Dedifferentiated amniotic fluid mesenchymal stem cell (primary cell): ENCODE measurements around the gene TMEM250.

Source experiments
- DNase-seq: peaks from one replicate; pipeline ENCODE4 v3.0.0-alpha.2; 2016; ENCODE audit errors: extremely low spot score

The TMEM250 gene

DNA sequence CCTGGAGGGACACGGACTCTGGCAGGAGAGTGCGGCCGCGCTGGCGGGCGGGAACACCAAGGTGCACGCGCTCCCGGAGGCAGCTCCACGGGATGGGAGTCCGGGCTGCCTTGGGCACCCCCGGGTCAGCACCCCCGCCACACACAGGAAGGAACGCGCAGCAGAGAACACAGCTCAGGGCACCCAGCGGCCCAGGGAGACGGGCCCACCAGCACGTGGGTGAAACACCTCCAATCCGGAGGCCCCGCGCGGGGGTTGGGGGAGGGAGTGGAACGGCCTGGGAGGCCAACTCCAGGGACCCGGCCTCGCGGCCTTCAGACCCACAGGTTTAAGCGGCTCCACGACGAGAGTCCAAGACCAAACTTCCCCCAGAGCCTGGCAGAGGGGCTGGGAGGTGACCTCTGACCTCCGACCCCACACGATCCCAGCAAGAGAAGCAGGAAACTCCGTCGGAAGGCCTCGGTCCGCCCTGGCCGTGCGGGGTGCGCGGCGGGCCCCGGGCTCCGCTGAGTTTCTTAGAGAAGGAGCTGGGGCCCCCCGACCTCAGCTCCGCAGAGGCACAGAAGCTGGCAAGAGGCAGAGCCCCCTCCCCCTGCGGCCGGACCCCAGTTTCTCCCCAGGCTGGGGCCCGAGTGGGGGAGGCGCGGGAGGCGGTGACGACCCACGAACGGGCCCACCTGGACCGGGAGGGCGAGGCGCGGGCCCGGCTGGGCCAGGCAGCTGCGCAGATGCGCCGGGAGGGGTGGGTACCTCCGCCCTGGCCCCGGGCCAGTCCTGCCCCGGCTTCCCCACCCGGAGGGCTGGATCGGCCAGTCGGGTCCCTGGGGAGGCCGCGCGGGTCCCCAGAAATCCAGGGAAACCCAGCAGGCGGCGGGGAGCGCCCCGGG lies 24.4 kb downstream of the TMEM250 start:
- peak; percentile 31 for DNase-seq

GRCh38 chr9:136093346-136093986 lies 25.2 kb downstream of the TMEM250 start:
- no peak for DNase-seq

DNA sequence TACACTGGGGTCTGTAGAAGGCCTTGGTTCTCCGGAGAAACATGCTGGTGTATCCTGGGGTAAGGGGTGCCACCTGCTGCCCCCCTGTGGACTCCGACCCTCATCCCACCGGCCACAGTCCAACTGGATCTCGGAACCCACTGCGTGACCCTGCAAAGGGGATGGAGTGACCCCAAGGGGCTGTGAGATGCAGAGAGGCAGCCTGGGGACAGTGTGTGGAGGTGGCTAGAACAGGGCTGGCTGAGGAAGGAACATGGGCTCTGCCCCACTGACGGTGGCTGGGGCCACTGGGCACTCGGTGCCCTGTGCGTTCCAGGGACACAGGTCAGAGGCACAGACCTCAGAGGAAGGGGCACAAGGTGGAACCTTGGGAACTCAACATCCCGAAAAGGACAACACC lies 25.9 kb downstream of the TMEM250 start:
- DNase-seq, result no peak

GRCh38 chr9:136092353-136092650 lies 26.4 kb downstream of the TMEM250 start:
- no peak for DNase-seq

DNA sequence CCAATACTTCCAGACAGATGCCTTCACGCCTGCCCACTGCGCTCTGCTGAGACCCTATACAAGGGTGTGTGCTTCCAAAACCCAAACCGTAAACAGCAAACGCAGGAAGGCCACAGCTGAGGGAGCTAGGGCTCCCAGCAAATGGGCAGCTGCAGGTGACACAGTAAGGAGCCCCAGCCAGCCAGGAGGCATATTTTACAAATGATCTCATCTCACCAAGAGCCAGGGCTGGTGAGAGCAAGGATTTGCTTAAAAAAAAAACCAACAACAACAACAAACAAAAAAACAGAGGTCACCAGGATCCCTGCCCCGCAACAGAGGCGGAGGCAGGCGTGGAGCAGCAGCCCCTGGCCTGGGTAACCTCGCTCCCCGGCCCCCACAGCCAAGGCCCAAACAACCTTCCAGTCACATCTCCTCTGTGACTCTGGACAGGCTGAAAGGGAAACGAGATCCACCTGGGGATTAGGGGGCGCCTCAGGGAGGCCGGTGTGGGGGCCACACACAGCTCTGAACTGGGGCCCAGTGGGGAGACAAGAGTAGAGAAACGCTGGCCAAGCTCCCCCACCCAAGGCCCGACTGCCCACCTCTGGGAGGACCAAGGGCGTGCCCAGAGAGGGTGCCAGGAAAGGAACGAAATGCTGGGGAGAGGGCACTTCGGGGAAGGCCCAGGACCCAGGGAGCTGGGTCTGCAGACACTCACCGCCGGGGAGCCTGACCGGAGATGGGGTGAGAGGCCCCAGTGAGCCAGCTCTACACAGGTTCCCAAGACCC lies 26.9 kb downstream of the TMEM250 start:
- no peak for DNase-seq

DNA sequence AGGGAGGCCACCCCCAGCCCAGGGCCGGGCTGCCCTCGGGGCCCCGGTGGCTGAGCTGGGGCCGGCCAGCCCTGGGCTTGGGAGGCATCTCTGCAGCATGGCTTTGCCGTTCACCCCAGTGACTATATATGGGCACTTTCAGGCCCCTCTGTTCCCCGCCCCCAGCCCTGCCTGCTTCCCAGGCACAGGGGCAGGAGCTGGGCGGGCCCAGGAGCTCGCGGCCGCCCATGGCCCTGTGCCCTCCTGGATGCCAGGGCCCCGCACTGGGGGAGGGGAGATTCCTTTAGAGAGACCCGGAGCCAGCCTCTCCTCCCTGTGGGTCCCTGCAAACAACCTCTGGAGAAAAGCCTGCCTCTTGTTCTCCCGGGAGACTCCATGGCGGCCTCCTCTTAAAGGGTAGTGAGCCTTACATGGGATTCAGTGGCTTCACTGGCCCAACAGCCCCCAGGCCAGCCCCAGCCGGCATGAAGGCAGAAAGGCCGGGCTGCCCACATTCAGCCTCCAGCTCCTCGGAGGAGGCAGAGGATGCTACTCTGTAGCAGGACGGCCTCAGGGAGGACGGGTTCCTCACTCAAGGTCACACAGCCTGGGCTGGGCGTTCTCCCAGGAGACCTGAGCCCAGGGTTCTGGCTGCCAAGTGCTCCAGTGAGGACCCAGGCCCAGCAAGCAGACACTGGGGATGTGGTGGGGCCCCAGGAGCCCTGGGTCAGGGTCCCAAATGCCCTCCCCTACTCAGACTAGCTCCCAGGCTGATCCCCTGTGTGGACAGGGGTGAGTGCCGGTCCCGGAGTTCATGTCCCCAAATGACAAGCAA lies 27.7 kb downstream of the TMEM250 start:
- DNase-seq, result no peak

DNA sequence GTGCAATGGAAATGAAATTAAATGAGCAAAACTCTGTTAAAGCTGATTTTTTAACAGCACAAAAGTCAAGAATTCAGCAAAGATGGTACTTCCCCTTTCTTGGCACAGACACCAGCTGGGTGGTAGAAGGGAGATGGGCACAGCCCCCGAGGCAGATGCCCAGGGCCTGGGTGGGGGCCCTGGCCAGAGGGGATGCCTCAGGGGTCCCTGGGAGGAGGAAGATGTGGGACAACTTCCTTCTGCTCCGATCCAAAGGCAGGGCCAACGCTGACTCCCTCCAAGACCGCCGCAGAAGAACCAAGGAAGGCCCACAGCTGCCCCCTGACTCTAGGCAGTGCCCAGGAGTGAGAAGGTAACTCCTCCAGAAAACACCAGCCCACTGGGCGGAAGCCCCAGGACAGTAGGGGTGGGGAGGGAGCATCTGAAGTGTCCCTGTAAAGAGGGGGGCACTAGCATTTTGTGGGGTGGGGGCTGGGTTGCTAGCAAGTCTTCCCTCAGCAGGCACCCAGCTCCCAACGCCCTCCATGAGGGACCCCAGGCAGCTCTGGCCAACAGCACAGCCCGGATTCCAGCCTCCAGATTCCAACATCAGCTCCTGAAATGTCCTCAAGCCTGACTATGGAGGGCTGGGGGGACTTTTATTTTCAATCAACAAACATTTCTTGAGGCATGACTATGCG lies 28.5 kb downstream of the TMEM250 start:
- DNase-seq, result no peak

DNA sequence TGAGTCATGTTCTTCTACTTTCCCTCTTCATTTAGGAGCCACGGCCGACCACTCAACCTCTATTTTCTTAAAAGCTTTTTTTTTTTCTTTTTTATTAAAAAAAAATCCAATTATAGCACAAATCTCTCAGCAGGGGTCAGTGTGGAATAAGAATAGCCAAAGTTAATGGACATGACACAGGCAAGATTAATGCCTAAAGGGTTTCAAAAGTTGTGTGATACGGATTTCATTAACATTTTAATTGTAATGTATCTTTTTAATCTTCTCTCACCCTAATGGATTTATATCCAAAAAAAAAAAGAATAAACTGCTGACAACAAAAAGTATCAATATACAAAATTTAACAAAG lies 29.0 kb downstream of the TMEM250 start:
- DNase-seq, result peak; percentile 42

DNA sequence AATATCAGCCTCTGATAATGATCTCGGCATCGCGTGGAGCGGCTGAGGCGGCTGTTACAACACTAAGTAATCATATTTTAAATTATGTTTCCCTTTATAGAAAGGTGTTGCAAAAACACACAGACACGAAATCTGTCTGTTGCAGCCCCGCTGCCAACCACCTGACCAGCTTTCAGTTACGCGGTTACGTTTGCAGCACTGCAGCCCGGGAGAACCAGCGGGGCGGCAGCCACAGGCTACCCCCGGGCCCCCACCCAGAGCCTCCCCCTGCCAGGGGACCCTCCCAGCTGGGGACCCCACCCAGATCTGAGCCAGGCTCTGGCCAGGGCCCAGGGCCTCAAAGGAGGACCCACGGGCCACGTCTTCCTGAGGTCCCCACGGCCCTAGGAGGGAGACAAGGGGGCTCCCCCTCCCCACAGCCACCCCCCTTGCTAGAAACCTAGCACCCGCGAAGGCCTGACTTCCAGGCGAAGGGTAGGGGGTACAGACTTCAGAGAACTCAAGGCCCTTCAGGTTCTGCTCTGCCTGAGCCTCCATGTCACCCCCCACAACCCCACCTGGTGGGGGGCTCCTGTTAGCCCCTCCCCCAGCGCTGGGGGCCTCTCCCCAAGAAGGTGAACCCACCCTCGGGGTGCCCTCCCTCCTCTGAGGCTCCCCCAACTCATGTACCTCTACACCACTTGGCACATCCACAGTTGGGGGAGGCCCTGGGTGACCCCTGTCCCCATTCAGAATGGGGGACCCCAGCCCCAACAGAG lies 29.6 kb downstream of the TMEM250 start:
- DNase-seq, result no peak

- no peak for DNase-seq
Observed at GRCh38 chr9:136088481-136088938, 30.2 kb downstream of the TMEM250 start.

- DNase-seq, result no peak
Observed at GRCh38 chr9:136087741-136088480, 30.8 kb downstream of the TMEM250 start.

DNA sequence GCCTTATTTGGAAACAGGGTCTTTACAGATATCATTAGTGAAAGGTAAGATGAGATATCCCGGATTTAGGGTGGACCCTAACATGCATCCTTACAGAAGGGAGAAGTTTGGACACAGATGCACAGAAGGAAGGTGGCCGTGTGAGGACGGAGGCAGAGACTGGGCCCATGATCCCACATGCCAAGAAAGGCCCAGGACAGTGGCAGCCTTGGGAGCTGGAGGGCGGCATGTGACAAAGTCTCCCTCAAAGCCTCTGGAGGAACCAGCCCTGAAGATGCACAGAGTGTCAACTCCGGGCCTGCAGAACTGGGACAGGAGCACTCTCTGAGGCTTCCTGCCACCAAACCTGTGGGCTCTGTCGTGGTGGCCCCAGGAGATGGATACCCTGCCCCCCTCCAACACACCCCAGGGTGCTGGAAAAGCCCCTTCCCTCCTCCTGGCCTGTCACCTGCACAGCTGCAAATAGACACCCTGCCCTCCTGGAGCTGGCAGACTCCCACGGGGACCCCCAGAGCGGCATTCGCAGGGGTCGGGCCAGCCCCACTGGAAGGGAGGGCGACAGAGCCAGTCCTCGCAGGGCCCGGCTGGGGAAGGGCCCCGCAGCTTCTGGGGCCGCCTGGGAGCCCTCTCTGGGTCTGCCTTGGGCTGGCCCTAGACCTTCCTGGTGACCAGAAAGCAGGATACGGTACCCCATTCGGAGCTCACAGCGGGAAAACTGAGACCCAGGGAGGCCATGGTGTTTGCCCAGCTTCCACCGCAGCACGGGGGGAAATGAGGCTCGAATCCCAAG lies 31.5 kb downstream of the TMEM250 start:
- no peak for DNase-seq

DNA sequence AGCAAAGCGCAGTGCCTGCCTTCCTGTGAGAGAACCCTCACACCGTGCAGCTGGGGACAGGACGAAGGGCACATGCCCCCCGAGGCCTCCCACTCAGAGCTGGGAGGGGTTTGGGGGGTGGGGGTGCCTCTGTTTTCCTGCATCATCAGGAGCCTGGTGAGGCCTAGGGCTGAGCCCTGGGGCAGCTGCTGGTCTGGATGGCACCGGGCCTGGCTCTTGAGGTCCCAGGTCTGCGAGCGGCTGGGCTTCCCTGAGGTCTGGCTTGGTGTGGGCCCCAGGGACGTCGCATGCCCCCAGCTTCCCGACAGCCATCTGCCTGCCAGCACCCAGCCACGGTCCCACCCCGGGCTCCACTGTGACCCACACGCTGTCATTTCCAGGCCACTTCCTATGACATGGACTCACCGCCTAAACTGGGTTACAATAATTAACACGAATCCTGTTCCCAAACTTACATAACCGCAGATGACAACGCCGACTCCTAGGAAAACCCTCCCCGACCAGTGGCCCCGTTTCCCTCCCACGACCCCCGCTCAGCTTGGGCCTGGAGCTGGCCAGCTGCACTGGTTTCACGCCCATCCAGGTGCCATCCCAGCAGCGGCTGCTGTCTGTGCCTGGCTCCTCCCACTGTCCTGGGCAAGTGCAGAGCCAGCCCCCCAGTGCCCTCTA lies 32.3 kb downstream of the TMEM250 start:
- no peak for DNase-seq

DNA sequence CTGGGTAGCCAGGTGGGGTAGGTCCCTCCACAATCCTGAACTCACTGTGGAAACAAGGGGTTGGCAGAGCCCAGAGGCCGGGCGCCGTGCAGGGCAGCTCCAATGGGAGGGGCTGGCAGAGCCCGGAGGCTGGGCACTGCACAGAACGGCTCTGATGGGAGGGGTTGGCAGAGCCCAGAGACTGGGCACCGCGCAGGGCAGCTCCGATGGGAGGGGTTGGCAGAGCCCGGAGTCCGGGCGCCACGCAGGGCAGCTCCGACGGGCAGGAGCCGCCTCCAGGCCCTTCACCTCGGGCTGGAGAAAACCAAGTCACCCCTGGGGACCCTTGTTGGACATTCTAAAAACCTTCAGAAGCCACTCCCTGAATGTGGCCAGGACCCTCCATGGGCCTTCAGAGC lies 32.9 kb downstream of the TMEM250 start:
- no peak for DNase-seq

DNA sequence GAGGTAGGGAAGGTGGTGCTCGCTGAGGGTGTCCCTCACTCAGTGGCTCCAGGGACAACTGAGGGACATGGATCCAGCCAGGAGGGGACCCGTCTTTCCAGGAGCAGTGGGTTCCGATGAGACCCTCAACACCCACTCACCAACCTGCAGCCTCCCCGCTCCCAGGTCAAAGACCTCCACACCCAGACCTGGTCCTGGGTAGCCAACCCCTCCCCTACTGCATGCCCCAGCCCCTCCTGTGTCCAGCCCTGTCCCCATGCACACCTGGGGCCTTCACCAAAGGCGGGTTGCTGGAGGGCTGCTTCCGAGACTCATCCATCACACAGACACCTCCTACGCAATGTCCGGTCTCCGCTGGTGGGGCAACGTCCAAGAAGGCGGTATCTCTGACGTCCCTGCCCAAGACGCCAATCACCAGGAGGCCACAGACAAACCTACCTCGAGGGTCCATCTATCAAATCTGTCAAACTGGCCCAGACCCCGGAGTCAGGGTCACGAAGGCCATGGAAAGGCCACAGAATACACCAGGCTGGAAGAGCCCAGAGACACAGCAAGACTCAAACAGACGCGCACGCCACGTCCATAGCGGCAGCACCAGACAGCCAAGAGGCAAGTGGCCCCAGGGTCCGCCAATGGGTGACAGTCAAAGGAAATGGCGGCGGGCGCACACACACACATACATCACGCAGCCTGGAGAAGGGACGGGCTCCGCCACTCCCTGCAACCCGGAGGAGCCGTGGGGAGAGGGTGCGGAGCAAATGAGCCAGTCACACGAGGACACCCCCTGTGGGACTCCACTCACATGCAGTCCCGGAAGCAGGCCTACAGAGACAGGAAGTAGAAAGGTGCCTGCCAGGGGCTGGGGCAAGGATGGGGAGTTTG lies 34.4 kb downstream of the TMEM250 start:
- no peak for DNase-seq

- no peak for DNase-seq
Observed at GRCh38 chr9:136083558-136084062, 35.1 kb downstream of the TMEM250 start.
